A673 (cell line): ENCODE results near the gene GPBP1. TPM values are rescaled to one million over a fixed set of nuclear protein-coding genes. Genes with fewer than 3 reads are reported as not detected.
A peak's percentile ranks its signal among the peaks of the same experiment; 100 is the strongest.

Experiments
- BruUV-seq: library from RNA; stranded (reverse); fragments of 400-500 nt; replicated peaks from 2 replicates; lab custom pipeline; 2021; lab: Mats Ljungman, UMichigan
- CTCF ChIA-PET: fragments of 300-600 bp; sonication (Branson Sonifier 250); formaldehyde crosslinking; loops from one replicate; lab custom pipeline; 2022; ENCODE audit warnings: antibody characterized with exemption; lab: Charles Lee
- POLR2A ChIA-PET: fragments of 300-600 bp; sonication (Branson Sonifier 250); formaldehyde crosslinking; loops from one replicate; lab custom pipeline; 2022; ENCODE audit warnings: antibody characterized with exemption; ENCODE audit not compliant: low non-redundant PET; lab: Charles Lee
- DNase-seq: peaks from one replicate; pipeline ENCODE4 v3.0.0-alpha.2; 2015; ENCODE audit warnings: low spot score
- H3K27ac ChIP-seq: fragments of 200-600 bp; sonication (generic); 2 replicates; pipeline ENCODE4 v1.5.1; 2016; ENCODE audit warnings: mixed run types, low read depth, mild to moderate bottlenecking, mixed read lengths, antibody characterized with exemption, low read length; ENCODE audit not compliant: poor library complexity, severe bottlenecking
- H3K27me3 ChIP-seq: fragments of 200-600 bp; sonication (generic); replicated peaks from 2 replicates; pipeline ENCODE4 v1.6.1; 2017; ENCODE audit warnings: mixed run types, low read depth, mild to moderate bottlenecking, mixed read lengths, antibody characterized with exemption, low read length; ENCODE audit not compliant: insufficient read depth, poor library complexity
- H3K36me3 ChIP-seq: fragments of 200-600 bp; sonication (generic); 2 replicates; pipeline ENCODE4 v1.6.1; 2016; ENCODE audit warnings: mixed run types, mild to moderate bottlenecking, mixed read lengths, antibody characterized with exemption, low read length; ENCODE audit not compliant: insufficient read depth, poor library complexity, severe bottlenecking
- H3K4me1 ChIP-seq: fragments of 200-600 bp; sonication (generic); 2 replicates; pipeline ENCODE4 v1.6.1; 2017; ENCODE audit warnings: mixed run types, mild to moderate bottlenecking, mixed read lengths, antibody characterized with exemption, low read length; ENCODE audit not compliant: insufficient read depth, poor library complexity, severe bottlenecking
- H3K4me3 ChIP-seq: fragments of 200-600 bp; sonication (generic); 2 replicates; pipeline ENCODE4 v1.5.1; 2016; ENCODE audit warnings: low read depth, mixed run types, mild to moderate bottlenecking, mixed read lengths, low read length; ENCODE audit not compliant: poor library complexity, severe bottlenecking
- H3K9me3 ChIP-seq: fragments of 200-600 bp; sonication (generic); 2 replicates; pipeline ENCODE4 v1.6.1; 2016; ENCODE audit warnings: mixed run types, low read depth, mild to moderate bottlenecking, mixed read lengths, antibody characterized with exemption, low read length; ENCODE audit not compliant: poor library complexity, severe bottlenecking
- CTCF ChIP-seq: fragments of 300-800, 200-600 bp; sonication (generic); conservative IDR thresholded peaks from 2 replicates; pipeline ENCODE4 v1.5.1; 2017; ENCODE audit warnings: low read depth, mild to moderate bottlenecking, antibody characterized with exemption, low read length, moderate library complexity, mixed read lengths
- EZH2 ChIP-seq: fragments of 200-600 bp; sonication (generic); IDR thresholded peaks from 2 replicates; pipeline ENCODE4 v1.6.1; 2017; ENCODE audit warnings: borderline replicate concordance, low read depth, mild to moderate bottlenecking, mixed read lengths, antibody characterized with exemption, low read length; ENCODE audit not compliant: poor library complexity, severe bottlenecking
- intact Hi-C: fragments of 100-400 bp; cut with micrococcal nuclease; formaldehyde crosslinking; loops from one replicate; pipeline ENCODE4 v1.10.0; 2022; ENCODE audit not compliant: unreplicated experiment
- total RNA-seq: library from RNA; stranded (reverse); gene quantifications from 2 replicates; pipeline ENCODE4 v1.2.3, GENCODE V29; 2021

The GPBP1 gene
- total RNA-seq, 1 experiment from 2014 or later = 85.5 TPM

DNA sequence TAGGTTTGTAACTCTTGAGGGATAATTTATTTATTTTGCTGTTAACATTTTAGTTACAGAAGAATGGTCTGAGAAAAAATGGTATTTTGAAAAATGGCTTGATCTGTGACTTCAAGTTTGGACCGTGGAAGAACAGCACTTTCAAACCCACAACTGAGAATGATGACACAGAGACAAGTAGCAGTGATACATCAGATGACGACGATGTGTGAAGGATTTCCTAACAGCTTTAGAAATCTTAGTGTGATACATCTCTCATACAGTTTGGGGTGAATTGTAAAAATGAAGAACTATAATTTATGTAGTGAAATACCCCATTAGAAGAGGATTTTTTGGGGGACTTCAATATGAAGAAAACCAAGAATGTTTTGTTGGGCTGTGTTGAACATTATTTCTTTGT is 88.7 kb downstream of the GPBP1 start:
- Histone ChIP-seq H3K27me3 (no peaks in the 10 kb centered on the region), H3K9me3 (no peaks in the 10 kb centered on the region), H3K27ac (no peak overlapping the region), H3K4me3 (no peak overlapping the region), H3K36me3 (peaks cover 34% of the 10 kb centered on the region), H3K4me1 (no peaks in the 10 kb centered on the region)
- BruUV-seq = TSS peak; percentile 25
- ChIA-PET POLR2A (no interaction called here), CTCF (no interaction called here)
- DNase-seq = no peak
- intact Hi-C loops = no loop called here
- no peak for TF ChIP-seq EZH2
- no peak for TF ChIP-seq CTCF

DNA sequence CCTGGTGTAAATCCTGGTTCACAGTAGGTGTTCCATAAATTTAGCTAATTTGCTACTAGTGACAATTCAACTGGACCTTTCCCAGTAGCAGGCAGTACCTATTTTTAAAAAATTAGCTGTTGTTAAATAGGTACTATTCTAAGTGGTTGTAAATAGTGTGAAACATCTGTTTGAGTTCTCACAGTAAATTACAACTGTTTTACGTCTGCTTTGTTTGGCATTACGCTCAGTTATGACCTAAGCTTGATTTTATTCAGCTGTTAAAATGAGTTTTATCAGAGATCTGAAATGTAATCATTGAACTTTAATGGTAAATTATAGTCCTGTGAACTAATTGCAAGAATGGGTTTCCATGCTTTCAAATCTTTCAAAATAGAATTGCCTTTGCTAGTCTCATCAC is 93.9 kb downstream of the GPBP1 start:
- no peak for DNase-seq
- CTCF ChIA-PET = no interaction called here
- no peak overlapping the region for H3K4me3 ChIP-seq
- BruUV-seq = no TSS peak
- no peaks in the 10 kb centered on the region for H3K27me3 ChIP-seq
- TF ChIP-seq EZH2 (no peak), CTCF (no peak)
- peaks cover 13% of the 10 kb centered on the region for H3K36me3 ChIP-seq
- no peak overlapping the region for H3K27ac ChIP-seq
- H3K4me1 ChIP-seq = no peaks in the 10 kb centered on the region
- intact Hi-C loops = no loop called here
- POLR2A ChIA-PET = no interaction called here
- H3K9me3 ChIP-seq = no peaks in the 10 kb centered on the region

- H3K36me3 ChIP-seq = no peaks in the 10 kb centered on the region
- H3K27ac ChIP-seq = no peak overlapping the region
- H3K4me3 ChIP-seq = no peak overlapping the region
- intact Hi-C loops = loop anchor here (2.0 kb wide), 1 partner anchor 376 kb away; no protein-coding TSS in a partner anchor
- ChIA-PET CTCF (no interaction called here), POLR2A (no interaction called here)
- H3K9me3 ChIP-seq = no peaks in the 10 kb centered on the region
- DNase-seq = no peak
- TF ChIP-seq CTCF = no peak
- TF ChIP-seq EZH2 = no peak
- BruUV-seq = no TSS peak
- no peaks in the 10 kb centered on the region for H3K4me1 ChIP-seq
- H3K27me3 ChIP-seq = no peaks in the 10 kb centered on the region
Observed at GRCh38 chr5:57276353-57276752, 102.5 kb downstream of the GPBP1 start.
